Mammary epithelial cell (primary cell): ENCODE measurements around the gene CAGE1.

Source experiments
- CTCF ChIP-seq, 2 donors: IDR thresholded peaks in 1 of 2; conservative IDR thresholded peaks in 1 of 2; 2 replicates each; pipeline ENCODE4 v1.5.1; 2011 to 2012; ENCODE audit warnings: inconsistent platforms in 2 of 2, low read length in 2 of 2, mild to moderate bottlenecking in 2 of 2, control low read depth in 1 of 2, low read depth in 1 of 2; ENCODE audit not compliant: insufficient read depth in 1 of 2; ENCODE audit errors: extremely low read depth in 1 of 2
- EZH2 ChIP-seq: IDR thresholded peaks from 2 replicates; pipeline ENCODE4 v1.6.1; 2012; ENCODE audit warnings: low read length, inconsistent platforms, borderline replicate concordance

- no peak for TF ChIP-seq EZH2
- TF ChIP-seq CTCF (conservative IDR thresholded peaks at IDR 0.05 in 1 of 2, IDR thresholded peaks at IDR 0.05 in 1 of 2; ENCODE audit: extremely low read depth in 1 of 2, insufficient read depth in 1 of 2, low read depth in 1 of 2, low read length in 2 of 2), result no peak
Measured at GRCh38 chr6:7367408-7367807, 22.1 kb downstream of the CAGE1 start.
